Esophagus squamous epithelium (tissue), 5 donors: Measurements from ENCODE around the gene WNT9B. TPM values are rescaled to one million over a fixed set of nuclear protein-coding genes. Genes with fewer than 3 reads are reported as not detected.

Experiments
- DNase-seq: peaks from one replicate; lab custom pipeline; 2025; lab: John Stamatoyannopoulos, UW
- H3K27ac ChIP-seq, 4 donors: fragments of 200-600 bp; sonication (generic); one replicate each; pipeline ENCODE4 v1.5.1; 2016 to 2019; ENCODE audit warnings: mild to moderate bottlenecking in 1 of 4
- H3K27me3 ChIP-seq, 4 donors: fragments of 200-600 bp; sonication (generic); 1 replicate in 3 of 4; 2 replicates in 1 of 4; pipeline versions ENCODE4 v1.5.1 to v1.6.0; 2017 to 2021; ENCODE audit warnings: antibody characterized with exemption in 1 of 4
- H3K36me3 ChIP-seq, 3 donors: fragments of 200-600 bp; sonication (generic); one replicate each; pipeline ENCODE4 v1.5.1; 2016 to 2019
- H3K4me1 ChIP-seq, 3 donors: fragments of 200-600 bp; sonication (generic); one replicate each; pipeline ENCODE4 v1.5.1; 2017 to 2019
- H3K4me3 ChIP-seq, 4 donors: fragments of 200-600 bp; sonication (generic); 1 replicate in 3 of 4; 2 replicates in 1 of 4; pipeline ENCODE4 v1.5.1; 2016 to 2019; ENCODE audit warnings: mild to moderate bottlenecking in 2 of 4, moderate library complexity in 1 of 4
- H3K9me3 ChIP-seq, 3 donors: fragments of 200-600 bp; sonication (generic); one replicate each; pipeline ENCODE4 v1.5.1; 2016 to 2019
- CTCF ChIP-seq, 6 experiments: fragments of 450-650 bp in 4 of 6; fragments of 200-600 bp in 2 of 6; sonication (generic) in 2 of 6; IDR thresholded peaks; one replicate each; pipeline ENCODE4 v1.5.1; 2016 to 2019; ENCODE audit warnings: antibody characterized with exemption in 6 of 6, mild to moderate bottlenecking in 4 of 6, moderate library complexity in 4 of 6
- POLR2A ChIP-seq, 4 donors: fragments of 450-650 bp; IDR thresholded peaks; one replicate each; pipeline ENCODE4 v1.6.1; 2017; ENCODE audit warnings: antibody characterized with exemption in 4 of 4, mild to moderate bottlenecking in 4 of 4, moderate library complexity in 3 of 4
- WGBS, 2 donors: methylation state at CpG; one replicate each; pipeline ENCODE4 v1.1.5; 2018; 5-methylcytosine and 5-hydroxymethylcytosine counted together
- intact Hi-C: fragments of 100-400 bp; cut with DNase I; formaldehyde crosslinking; loops from one replicate; pipeline ENCODE4 v1.15.0; 2022
- total RNA-seq, 4 donors: library from RNA; depleted of rRNA; stranded (reverse); fragments of >200 nt; gene quantifications; one replicate each; pipeline ENCODE4 v1.1.0, GENCODE V29; 2016
- donor health status: DM: yes; HTN: yes; CAD: no.

WNT9B gene
- total RNA-seq, 4 donors from 2014 or later = 0.19 to 0.26 TPM; not detected in 2

- Histone ChIP-seq H3K4me3 (no peak overlapping the region), H3K27ac (no peak overlapping the region), H3K27me3 (peaks cover 0 to 74% (median 25%) of the 10 kb centered on the region in 4 donors), H3K4me1 (peaks cover 19 to 39% (median 20%) of the 10 kb centered on the region in 3 donors), H3K9me3 (no peaks in the 10 kb centered on the region), H3K36me3 (no peaks in the 10 kb centered on the region)
- TF ChIP-seq POLR2A (IDR thresholded peaks at IDR 0.05) (no peak), CTCF (IDR thresholded peaks at IDR 0.05) (peak; percentile 25 to 79 (median 48))
- intact Hi-C loops = no loop called here
- WGBS, 2 donors = 16% methylated on average over 4 to 5 of the region's 35 CpGs
- no peak for DNase-seq
Observed at GRCh38 chr17:46822388-46822921, 28.9 kb upstream of the WNT9B start.

- TF ChIP-seq CTCF (IDR thresholded peaks at IDR 0.05) (no peak), POLR2A (IDR thresholded peaks at IDR 0.05) (no peak)
- Histone ChIP-seq H3K4me3 (no peak overlapping the region), H3K9me3 (no peaks in the 10 kb centered on the region), H3K4me1 (peaks cover 13 to 27% (median 15%) of the 10 kb centered on the region in 3 donors), H3K27ac (no peak overlapping the region), H3K27me3 (peaks cover 0 to 65% (median 15%) of the 10 kb centered on the region in 4 donors), H3K36me3 (no peaks in the 10 kb centered on the region)
- DNase-seq = no peak
- intact Hi-C loops = no loop called here
- WGBS, 2 donors = 71 to 82% methylated on average over 4 to 8 of the region's 8 CpGs
Observed at GRCh38 chr17:46823657-46824056, 27.7 kb upstream of the WNT9B start.

- peaks cover 0 to 48% (median 5%) of the 10 kb centered on the region in 4 donors for H3K27me3 ChIP-seq
- no peak for DNase-seq
- no peak overlapping the region for H3K27ac ChIP-seq
- H3K4me1 ChIP-seq = peaks cover 0 to 10% (median 0%) of the 10 kb centered on the region in 3 donors
- WGBS, 2 donors = 20% methylated on average over 1 of the region's 1 CpG; no CpG with 5 or more reads in 1 of the 2 donors
- intact Hi-C loops = no loop called here
- TF ChIP-seq POLR2A (IDR thresholded peaks at IDR 0.05) (no peak), CTCF (IDR thresholded peaks at IDR 0.05) (no peak)
- H3K36me3 ChIP-seq = no peaks in the 10 kb centered on the region
- no peaks in the 10 kb centered on the region for H3K9me3 ChIP-seq
- no peak overlapping the region for H3K4me3 ChIP-seq
Observed at GRCh38 chr17:46826116-46826515, 25.3 kb upstream of the WNT9B start.

GRCh38 chr17:46827274-46827673 lies 24.1 kb upstream of the WNT9B start:
- Histone ChIP-seq H3K27me3 (peaks cover 0 to 41% (median 2%) of the 10 kb centered on the region in 4 donors), H3K4me3 (no peak overlapping the region), H3K9me3 (no peaks in the 10 kb centered on the region), H3K27ac (no peak overlapping the region), H3K36me3 (no peaks in the 10 kb centered on the region), H3K4me1 (peaks cover 0 to 14% (median 0%) of the 10 kb centered on the region in 3 donors)
- DNase-seq = no peak
- WGBS, 2 donors = 82 to 93% methylated on average over 2 of the region's 2 CpGs
- intact Hi-C loops = no loop called here
- TF ChIP-seq CTCF (IDR thresholded peaks at IDR 0.05) (no peak), POLR2A (IDR thresholded peaks at IDR 0.05) (no peak)

- peaks cover 0 to 16% (median 0%) of the 10 kb centered on the region in 4 donors for H3K27me3 ChIP-seq
- H3K36me3 ChIP-seq = no peaks in the 10 kb centered on the region
- no peak for TF ChIP-seq CTCF (IDR thresholded peaks at IDR 0.05)
- no peak for TF ChIP-seq POLR2A (IDR thresholded peaks at IDR 0.05)
- H3K9me3 ChIP-seq = no peaks in the 10 kb centered on the region
- WGBS, 2 donors = 63 to 80% methylated on average over 1 to 2 of the region's 14 CpGs
- peaks cover 3 to 35% (median 13%) of the 10 kb centered on the region in 3 donors for H3K4me1 ChIP-seq
- no peak for DNase-seq
- H3K4me3 ChIP-seq = peak overlapping the region in 2 of 4 donors; percentile 5 to 32
- intact Hi-C loops = no loop called here
- H3K27ac ChIP-seq = peak overlapping the region in 3 of 4 donors; percentile 44 to 57 (median 57)
Observed at GRCh38 chr17:46831573-46832330, 19.6 kb upstream of the WNT9B start.
